HepG2 (cell line): ENCODE results near the gene RAB6A. TPM values are rescaled to one million over a fixed set of nuclear protein-coding genes. Genes with fewer than 3 reads are reported as not detected.
A peak's percentile ranks its signal among the peaks of the same experiment; 100 is the strongest.

ENCODE experiments used
- ATRX ChIP-seq: sonication (generic); formaldehyde crosslinking; IDR thresholded peaks from 2 replicates; pipeline ENCODE4 v1.4.0; 2020; ENCODE audit warnings: missing genetic modification reagents, borderline replicate concordance
- EED ChIP-seq: sonication (generic); formaldehyde crosslinking; IDR thresholded peaks from 2 replicates; pipeline ENCODE4 v1.5.0; 2020; ENCODE audit warnings: mild to moderate bottlenecking, missing genetic modification reagents
- GMEB2 ChIP-seq: IDR thresholded peaks from 2 replicates; pipeline ENCODE4 v1.6.1; 2016; ENCODE audit warnings: missing biosample characterization, missing genetic modification reagents, low read depth
- HOXA3 ChIP-seq: sonication (generic); formaldehyde crosslinking; IDR thresholded peaks from 2 replicates; pipeline ENCODE4 v1.5.0; 2020; ENCODE audit warnings: missing genetic modification reagents
- MBNL3 ChIP-seq: fragments of 250-450 bp; sonication (Bioruptor Pico); conservative IDR thresholded peaks from 2 replicates; pipeline ENCODE4 v1.8.0; 2022; ENCODE audit warnings: mild to moderate bottlenecking, inconsistent platforms
- MTF1 ChIP-seq: sonication (generic); formaldehyde crosslinking; IDR thresholded peaks from 2 replicates; pipeline ENCODE4 v1.5.0; 2020; ENCODE audit warnings: missing genetic modification reagents
- MYC ChIP-seq: sonication (generic); formaldehyde crosslinking; IDR thresholded peaks from 2 replicates; pipeline ENCODE4 v1.9.0; 2021; ENCODE audit warnings: missing genetic modification reagents, borderline replicate concordance
- NFAT5 ChIP-seq: sonication (generic); formaldehyde crosslinking; IDR thresholded peaks from 2 replicates; pipeline ENCODE4 v1.4.0; 2020; ENCODE audit warnings: missing genetic modification reagents
- PATZ1 ChIP-seq: sonication (generic); formaldehyde crosslinking; IDR thresholded peaks from 2 replicates; pipeline ENCODE4 v1.4.0; 2020; ENCODE audit warnings: missing genetic modification reagents
- PHB2 ChIP-seq: fragments of 450-650 bp; IDR thresholded peaks from 2 replicates; pipeline ENCODE4 v1.6.1; 2018; ENCODE audit not compliant: partially characterized antibody
- SPEN ChIP-seq: sonication (generic); formaldehyde crosslinking; IDR thresholded peaks from 2 replicates; pipeline ENCODE4 v1.5.1; 2020; ENCODE audit warnings: low read depth, mild to moderate bottlenecking, missing genetic modification reagents
- SRSF9 ChIP-seq: fragments of 200-400 bp; formaldehyde crosslinking; IDR thresholded peaks from 2 replicates; pipeline ENCODE4 v1.6.1; 2018; ENCODE audit warnings: borderline replicate concordance, mild to moderate bottlenecking, low read depth, low read length; ENCODE audit not compliant: insufficient read depth, poor library complexity, severe bottlenecking
- TBX2 ChIP-seq: sonication (generic); formaldehyde crosslinking; IDR thresholded peaks from 2 replicates; pipeline ENCODE4 v1.5.0; 2020; ENCODE audit warnings: missing genetic modification reagents, mild to moderate bottlenecking, borderline replicate concordance
- ZBTB3 ChIP-seq: sonication (generic); formaldehyde crosslinking; IDR thresholded peaks from 2 replicates; pipeline ENCODE4 v1.4.0; 2020; ENCODE audit warnings: low read depth, mild to moderate bottlenecking, moderate library complexity, missing genetic modification reagents, borderline replicate concordance
- ZBTB43 ChIP-seq: sonication (generic); formaldehyde crosslinking; conservative IDR thresholded peaks from 2 replicates; pipeline ENCODE4 v1.4.0; 2020; ENCODE audit warnings: missing genetic modification reagents
- ZFP41 ChIP-seq: sonication (generic); formaldehyde crosslinking; IDR thresholded peaks from 2 replicates; pipeline ENCODE4 v1.4.0; 2020; ENCODE audit warnings: mild to moderate bottlenecking, missing genetic modification reagents, borderline replicate concordance
- ZNF10 ChIP-seq: sonication (generic); formaldehyde crosslinking; IDR thresholded peaks from 2 replicates; pipeline ENCODE4 v1.4.0; 2020; ENCODE audit warnings: mild to moderate bottlenecking, low read depth, missing genetic modification reagents, borderline replicate concordance
- ZNF17 ChIP-seq: sonication (generic); formaldehyde crosslinking; IDR thresholded peaks from 2 replicates; pipeline ENCODE4 v1.5.0; 2020; ENCODE audit warnings: mild to moderate bottlenecking, missing genetic modification reagents
- ZNF256 ChIP-seq: sonication (generic); formaldehyde crosslinking; conservative IDR thresholded peaks from 2 replicates; pipeline ENCODE4 v1.4.0; 2020; ENCODE audit warnings: missing genetic modification reagents
- ZNF772 ChIP-seq: sonication (generic); formaldehyde crosslinking; IDR thresholded peaks from 2 replicates; pipeline ENCODE4 v1.5.0; 2020; ENCODE audit warnings: mild to moderate bottlenecking, missing genetic modification reagents
- polyA plus RNA-seq, 8 experiments: library from polyadenylated mRNA; depleted of rRNA in 3 of 8; stranded (reverse) in 7 of 8; unstranded in 1 of 8; fragments of >200 nt; fragmentation: Illumina TruSeq in 4 of 8; extraction: Trizol in 4 of 8; gene quantifications; 2 replicates each; pipeline versions ENCODE4 v1.2.1 to v1.2.3, GENCODE V29; 2011 to 2016; ENCODE audit warnings: low read depth in 4 of 8, missing spikeins in 1 of 8, mixed read lengths in 1 of 8; ENCODE audit not compliant: insufficient read depth in 1 of 8
- total RNA-seq, 5 experiments: library from RNA; depleted of rRNA; stranded (reverse); fragments of >200 nt; fragmentation: Illumina TruSeq; extraction: Trizol; gene quantifications; 2 replicates each; pipeline ENCODE4 v1.2.3, GENCODE V29; 2016; ENCODE audit warnings: low read depth in 1 of 5

Gene RAB6A
- total and polyA plus RNA-seq, 2 of the 13 experiments (the other 11 are each of a cell fraction or from before 2014, with no cell fraction given): 74.3 to 121 TPM

- TF ChIP-seq GMEB2 (CRISPR knock-in tag) (no peak), PATZ1 (CRISPR knock-in tag) (peak; percentile 78), ZBTB3 (no peak), MBNL3 (CRISPR knock-in tag) (no peak), ATRX (CRISPR knock-in tag) (no peak), SPEN (CRISPR knock-in tag) (0 out of 2 replicates have a peak, but pooled peaks have one; percentile 32), MTF1 (CRISPR knock-in tag) (no peak), ZNF772 (CRISPR knock-in tag) (0 out of 2 replicates have a peak, but pooled peaks have one; percentile 27), ZNF10 (CRISPR knock-in tag) (no peak), ZBTB43 (no peak), EED (CRISPR knock-in tag) (no peak), HOXA3 (CRISPR knock-in tag) (peak; percentile 58; the same call in 1 of the 2 replicates), SRSF9 (no peak), NFAT5 (CRISPR knock-in tag) (no peak), TBX2 (CRISPR knock-in tag) (peak; percentile 80), ZNF17 (CRISPR knock-in tag) (no peak), ZFP41 (no peak), ZNF256 (CRISPR knock-in tag) (no peak), MYC (peak; percentile 96), PHB2 (no peak)
Measured at GRCh38 chr11:73652046-73652730, 108.7 kb downstream of the RAB6A start (continued).
